WI38 (cell line): Measurements from ENCODE around the gene REEP2.
"Not testable (repeated sequence)": the region's sequence is repeated elsewhere in the genome, so short reads cannot be mapped to it uniquely, and the experiment has no call there.

ENCODE experiments used
- H3K4me3 ChIP-seq: 2 replicates; pipeline ENCODE4 v1.5.1; 2011; ENCODE audit warnings: low read depth, mild to moderate bottlenecking, control low read depth, low read length
- CTCF ChIP-seq: IDR thresholded peaks from 2 replicates; pipeline ENCODE4 v1.5.1; 2012; ENCODE audit warnings: low read depth, mild to moderate bottlenecking, control low read depth, low read length

The REEP2 gene, protein sequence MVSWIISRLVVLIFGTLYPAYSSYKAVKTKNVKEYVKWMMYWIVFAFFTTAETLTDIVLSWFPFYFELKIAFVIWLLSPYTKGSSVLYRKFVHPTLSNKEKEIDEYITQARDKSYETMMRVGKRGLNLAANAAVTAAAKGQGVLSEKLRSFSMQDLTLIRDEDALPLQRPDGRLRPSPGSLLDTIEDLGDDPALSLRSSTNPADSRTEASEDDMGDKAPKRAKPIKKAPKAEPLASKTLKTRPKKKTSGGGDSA

DNA sequence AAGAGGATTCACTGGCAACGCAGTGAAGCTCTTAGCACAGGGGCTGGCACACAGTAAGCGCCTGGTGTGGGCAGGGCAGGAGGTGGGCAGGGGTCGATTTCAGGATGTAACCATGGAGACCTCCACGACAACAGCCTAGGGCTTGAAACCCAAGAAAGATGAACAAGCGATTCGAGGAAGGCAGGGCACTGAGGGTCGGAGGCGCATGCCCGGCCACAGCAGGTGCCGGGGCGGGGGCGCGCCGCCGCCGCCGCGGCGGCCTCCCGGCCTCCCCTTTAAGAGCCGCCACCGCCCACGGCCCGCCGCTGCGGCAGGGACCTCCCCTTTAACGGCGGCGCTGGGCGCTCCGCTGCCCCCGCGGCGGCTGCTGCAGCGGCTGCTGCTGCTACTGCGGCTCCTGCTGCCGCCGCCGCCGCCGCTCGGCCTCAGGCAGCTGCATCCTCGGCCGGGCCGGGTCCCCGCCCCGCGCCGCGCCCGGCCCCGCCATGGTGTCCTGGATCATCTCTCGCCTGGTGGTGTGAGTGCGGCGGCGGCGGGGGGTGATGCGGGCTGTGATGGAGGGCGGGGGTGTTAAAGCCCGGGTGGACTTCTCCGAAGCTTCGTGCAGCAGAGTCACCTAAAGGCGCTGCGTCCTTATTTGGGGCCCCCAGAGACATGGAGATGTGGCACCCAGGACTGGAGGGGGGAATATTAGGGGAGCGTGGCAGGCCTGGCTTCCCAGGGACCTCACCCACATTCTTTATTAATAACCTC, at the start of gene REEP2:
REEP2 (plus strand) TSS at position 334 of the 753 bp plus-strand sequence; CDS start at position 486, 152 bp downstream.
- no peak for TF ChIP-seq CTCF
- peak within 1 kb of the TSS; percentile 67 for H3K4me3 ChIP-seq

- no peak overlapping the region for H3K4me3 ChIP-seq
- TF ChIP-seq CTCF: no peak
Measured at GRCh38 chr5:138389332-138389731, 49.5 kb upstream of the REEP2 start.

GRCh38 chr5:138389911-138390310, 48.9 kb upstream of the REEP2 start:
- H3K4me3 ChIP-seq: not testable (repeated sequence)

GRCh38 chr5:138391859-138392386, 46.9 kb upstream of the REEP2 start:
- TF ChIP-seq CTCF: no peak

DNA sequence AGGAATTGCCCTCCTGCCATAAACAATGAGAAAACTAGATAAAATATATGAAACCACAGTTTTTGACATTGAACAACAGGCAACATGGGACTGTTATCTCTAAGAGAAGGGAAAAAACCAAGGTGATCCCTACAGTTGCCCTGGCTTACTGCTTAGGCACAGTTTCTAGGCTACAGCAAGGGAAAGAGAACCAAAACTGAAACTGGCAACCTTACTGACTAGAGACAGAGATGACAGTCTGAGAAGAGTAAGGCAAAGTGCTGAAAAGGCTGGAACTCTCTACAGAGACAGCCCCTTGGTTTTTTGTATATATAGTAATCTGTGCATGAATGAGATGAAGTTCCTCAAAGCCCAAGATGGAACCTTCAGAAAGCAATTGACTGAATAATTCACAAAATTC, 36.2 kb upstream of the REEP2 start:
- no peak for TF ChIP-seq CTCF
- H3K4me3 ChIP-seq: no peak overlapping the region

More at GRCh38 chr5:138391859-138392386, 46.9 kb upstream of the REEP2 start:
- H3K4me3 ChIP-seq: no peak overlapping the region

DNA sequence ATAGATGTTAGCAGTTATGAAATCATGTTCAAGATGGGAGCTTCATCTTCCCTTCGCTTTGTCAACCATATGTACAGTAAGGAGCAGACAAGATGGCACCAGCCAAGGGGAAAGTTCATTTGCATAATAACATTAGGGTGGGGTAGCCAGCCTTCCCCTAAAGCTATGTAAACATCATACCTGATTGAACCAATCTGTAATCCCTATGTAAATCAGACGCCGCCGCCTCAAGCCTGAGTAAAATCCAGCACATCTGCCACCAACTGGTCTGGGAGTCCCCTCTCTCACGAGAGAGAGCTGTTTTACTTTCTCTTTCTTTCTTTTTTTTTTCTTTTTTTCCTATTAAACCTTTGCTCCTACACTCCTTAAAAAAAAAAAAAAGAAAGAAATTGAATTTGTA, 30.8 kb upstream of the REEP2 start:
- H3K4me3 ChIP-seq: no peak overlapping the region
- TF ChIP-seq CTCF: no peak

DNA sequence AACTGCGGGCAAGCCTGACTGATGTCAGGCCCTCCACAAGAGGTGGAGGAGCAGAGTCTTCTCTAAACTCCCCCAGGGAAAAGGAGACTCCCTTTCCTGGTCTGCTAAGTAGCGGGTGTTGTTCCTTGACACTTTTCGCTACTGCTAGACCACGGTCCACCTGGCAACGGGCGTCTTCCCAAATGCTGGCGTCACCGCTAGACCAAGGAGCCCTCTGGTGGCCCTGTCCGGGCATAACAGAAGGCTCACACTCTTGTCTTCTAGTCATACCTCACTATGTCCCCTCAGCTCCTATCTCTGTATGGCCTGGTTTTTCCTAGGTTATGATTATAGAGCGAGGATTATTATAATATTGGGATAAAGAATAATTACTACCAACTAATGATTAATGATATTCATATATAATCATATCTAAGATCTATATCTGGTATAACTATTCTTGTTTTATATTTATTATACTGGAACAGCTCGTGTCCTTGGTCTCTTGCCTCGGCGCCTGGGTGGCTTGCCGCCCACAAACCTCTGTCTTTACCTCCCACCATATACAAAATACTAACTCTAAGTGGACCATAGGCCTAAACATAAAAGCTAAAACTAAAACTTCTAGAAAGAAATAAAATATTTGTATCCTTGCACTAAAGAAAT, 27.7 kb upstream of the REEP2 start:
- not testable (repeated sequence) for H3K4me3 ChIP-seq
- TF ChIP-seq CTCF: peak; percentile 33; the same call in 1 of the 2 replicates
